Measurements from ENCODE around the gene PIK3C2G. TPM values are rescaled to one million over a fixed set of nuclear protein-coding genes. Genes with fewer than 3 reads are reported as not detected.

Gene PIK3C2G
- total and polyA plus RNA-seq, 10 of the 15 experiments (the other 5 are each of a cell fraction or from before 2014, with no cell fraction given) = not detected

- no peaks in the 10 kb centered on the region for H4K20me1 ChIP-seq (ENCODE audit: control insufficient read depth, insufficient read depth)
- no peak overlapping the region for H3K4me2 ChIP-seq (ENCODE audit: control insufficient read depth, insufficient read depth)
- ATAC-seq (no peak), FAIRE-seq (no peak), DNase-seq (ENCODE audit: low read depth, low spot score) (no peak)
- no peak overlapping the region for H2AFZ ChIP-seq (ENCODE audit: control insufficient read depth, low read depth, low read length)
- no peaks in the 10 kb centered on the region for H3K9me3 ChIP-seq (replicated peaks; ENCODE audit: control insufficient read depth, insufficient read depth, low read length)
- no peak overlapping the region for H3K4me3 ChIP-seq
- intact Hi-C loops (cut with micrococcal nuclease; ENCODE audit: unreplicated experiment) = no loop called here
- POLR2A ChIA-PET = no interaction called here
- H3K27ac ChIP-seq (ENCODE audit: control insufficient read depth, insufficient read depth) = no peak overlapping the region
- SMC1A ChIA-PET (ENCODE audit: uncharacterized antibody, unreplicated experiment) = no interaction called here
- no peaks in the 10 kb centered on the region for H3K79me2 ChIP-seq (ENCODE audit: control insufficient read depth, insufficient read depth, low read length)
- no peak overlapping the region for H3K9ac ChIP-seq (ENCODE audit: control insufficient read depth, insufficient read depth, low read length)
- in situ Hi-C loops (cut with MboI) = loop anchor here (5.0 kb wide), 1 partner anchor 181 kb away; no protein-coding TSS in a partner anchor
- RAD21 ChIA-PET (ENCODE audit: unreplicated experiment) = no interaction called here
- BruUV-seq (replicated peaks) = no TSS peak
- H3K36me3 ChIP-seq (ENCODE audit: control insufficient read depth in 2 of 2, insufficient read depth in 2 of 2, low read length in 1 of 2) = no peaks in the 10 kb centered on the region
- TF ChIP-seq ZNF207 (IDR thresholded peaks at IDR 0.05; ENCODE audit: borderline replicate concordance) (no peak), TARDBP (IDR thresholded peaks at IDR 0.05; ENCODE audit: borderline replicate concordance) (no peak), ZBTB11 (CRISPR knock-in tag; IDR thresholded peaks at IDR 0.05) (no peak), YY1 (IDR thresholded peaks at IDR 0.05; ENCODE audit: low read depth, low read length) (no peak), ZNF274 (IDR thresholded peaks at IDR 0.05; ENCODE audit: insufficient read depth, insufficient read length) (no peak), KDM1A (IDR thresholded peaks at IDR 0.05; ENCODE audit: borderline replicate concordance) (no peak), IRF5 (IDR thresholded peaks at IDR 0.05; ENCODE audit: borderline replicate concordance) (no peak), IKZF2 (IDR thresholded peaks at IDR 0.05) (no peak)
- H3K4me1 ChIP-seq (ENCODE audit: control insufficient read depth, insufficient read depth, low read length) = no peaks in the 10 kb centered on the region
- CTCF ChIA-PET = no interaction called here
- no peaks in the 10 kb centered on the region for H3K27me3 ChIP-seq (replicated peaks in 1 of 2; ENCODE audit: control insufficient read depth in 2 of 2, insufficient read depth in 2 of 2, low read length in 1 of 2)
Measured at GRCh38 chr12:18323159-18323558, 61.8 kb downstream of the PIK3C2G start.

Data from GM12878 (cell line).